NB4 (cell line): ENCODE data around the gene PRRX2.

Source experiments
- POLR2A ChIP-seq: IDR thresholded peaks from 2 replicates; pipeline ENCODE4 v1.6.1; 2011; ENCODE audit warnings: mild to moderate bottlenecking; ENCODE audit not compliant: insufficient read length; ENCODE audit errors: extremely low read depth
- TF ChIP-seq, protein P1 (sequence below): IDR thresholded peaks from one replicate; pipeline ENCODE4 v1.5.1; 2012; ENCODE audit warnings: low read depth, low read length

DNA sequence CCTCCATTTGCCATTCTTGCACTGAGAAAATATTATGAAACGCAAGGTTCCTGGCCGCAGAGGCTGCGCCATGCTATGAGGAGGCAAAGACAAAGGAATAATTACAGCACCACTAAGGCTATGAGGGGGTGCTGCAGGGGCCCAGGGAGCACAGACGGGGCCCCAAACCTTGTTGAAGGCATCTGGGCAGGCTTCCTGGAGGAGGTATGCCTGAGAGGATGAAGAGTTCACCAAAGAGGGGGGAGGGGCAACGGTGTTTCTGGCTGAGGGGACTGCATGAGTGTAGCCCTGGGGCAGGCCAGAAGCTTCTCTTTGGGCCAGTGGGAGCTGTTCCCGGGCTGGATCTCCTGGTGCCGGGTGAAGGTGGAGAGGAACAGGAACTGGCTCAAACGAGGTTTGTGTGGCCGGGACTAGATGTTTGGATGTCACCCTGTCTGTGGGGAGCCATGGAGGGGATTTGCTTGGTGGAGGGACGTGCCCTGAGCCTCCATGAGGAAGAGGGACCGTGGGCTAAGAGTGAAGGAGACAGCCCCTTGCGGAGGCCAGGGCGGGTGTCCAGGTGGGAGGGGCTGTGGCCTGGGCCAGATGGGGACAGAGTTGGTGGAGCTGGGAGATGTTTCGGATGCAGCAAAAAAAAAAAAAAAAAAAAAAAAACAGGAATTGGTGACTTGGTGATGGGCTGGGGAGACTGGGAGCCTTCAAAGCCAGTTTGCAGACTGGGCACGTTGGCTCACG lies 59.2 kb downstream of the PRRX2 start:
- TF ChIP-seq, protein P1, sequence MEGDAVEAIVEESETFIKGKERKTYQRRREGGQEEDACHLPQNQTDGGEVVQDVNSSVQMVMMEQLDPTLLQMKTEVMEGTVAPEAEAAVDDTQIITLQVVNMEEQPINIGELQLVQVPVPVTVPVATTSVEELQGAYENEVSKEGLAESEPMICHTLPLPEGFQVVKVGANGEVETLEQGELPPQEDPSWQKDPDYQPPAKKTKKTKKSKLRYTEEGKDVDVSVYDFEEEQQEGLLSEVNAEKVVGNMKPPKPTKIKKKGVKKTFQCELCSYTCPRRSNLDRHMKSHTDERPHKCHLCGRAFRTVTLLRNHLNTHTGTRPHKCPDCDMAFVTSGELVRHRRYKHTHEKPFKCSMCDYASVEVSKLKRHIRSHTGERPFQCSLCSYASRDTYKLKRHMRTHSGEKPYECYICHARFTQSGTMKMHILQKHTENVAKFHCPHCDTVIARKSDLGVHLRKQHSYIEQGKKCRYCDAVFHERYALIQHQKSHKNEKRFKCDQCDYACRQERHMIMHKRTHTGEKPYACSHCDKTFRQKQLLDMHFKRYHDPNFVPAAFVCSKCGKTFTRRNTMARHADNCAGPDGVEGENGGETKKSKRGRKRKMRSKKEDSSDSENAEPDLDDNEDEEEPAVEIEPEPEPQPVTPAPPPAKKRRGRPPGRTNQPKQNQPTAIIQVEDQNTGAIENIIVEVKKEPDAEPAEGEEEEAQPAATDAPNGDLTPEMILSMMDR: no peak
- no peak for TF ChIP-seq POLR2A
